ENCODE data around the gene RAB7B.

DNA sequence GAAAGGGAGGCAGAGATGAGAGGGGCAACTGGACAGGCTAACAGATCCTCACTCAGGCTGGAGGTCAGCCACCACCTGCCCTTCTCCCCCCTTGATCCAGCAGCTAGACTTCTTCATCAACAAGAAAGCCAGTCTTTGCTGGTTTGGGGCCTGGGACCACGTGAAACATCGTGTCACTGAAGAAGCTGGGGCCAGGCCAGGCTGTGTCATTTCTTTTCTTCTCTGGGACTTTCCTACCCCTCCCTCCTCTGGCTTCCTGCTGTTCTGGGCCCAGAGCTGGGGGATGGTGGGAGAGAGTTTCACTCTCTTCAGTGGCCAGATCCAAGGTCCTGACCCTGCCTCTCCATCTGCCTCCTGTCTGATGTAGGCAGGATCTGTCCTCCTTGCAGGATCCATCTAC is 41.8 kb downstream of the RAB7B start:
- TF ChIP-seq, protein P1, sequence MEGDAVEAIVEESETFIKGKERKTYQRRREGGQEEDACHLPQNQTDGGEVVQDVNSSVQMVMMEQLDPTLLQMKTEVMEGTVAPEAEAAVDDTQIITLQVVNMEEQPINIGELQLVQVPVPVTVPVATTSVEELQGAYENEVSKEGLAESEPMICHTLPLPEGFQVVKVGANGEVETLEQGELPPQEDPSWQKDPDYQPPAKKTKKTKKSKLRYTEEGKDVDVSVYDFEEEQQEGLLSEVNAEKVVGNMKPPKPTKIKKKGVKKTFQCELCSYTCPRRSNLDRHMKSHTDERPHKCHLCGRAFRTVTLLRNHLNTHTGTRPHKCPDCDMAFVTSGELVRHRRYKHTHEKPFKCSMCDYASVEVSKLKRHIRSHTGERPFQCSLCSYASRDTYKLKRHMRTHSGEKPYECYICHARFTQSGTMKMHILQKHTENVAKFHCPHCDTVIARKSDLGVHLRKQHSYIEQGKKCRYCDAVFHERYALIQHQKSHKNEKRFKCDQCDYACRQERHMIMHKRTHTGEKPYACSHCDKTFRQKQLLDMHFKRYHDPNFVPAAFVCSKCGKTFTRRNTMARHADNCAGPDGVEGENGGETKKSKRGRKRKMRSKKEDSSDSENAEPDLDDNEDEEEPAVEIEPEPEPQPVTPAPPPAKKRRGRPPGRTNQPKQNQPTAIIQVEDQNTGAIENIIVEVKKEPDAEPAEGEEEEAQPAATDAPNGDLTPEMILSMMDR (IDR thresholded peaks at IDR 0.05): no peak
- TF ChIP-seq POLR2A (IDR thresholded peaks at IDR 0.05): no peak
